Measurements from ENCODE around the gene RABL2B. TPM values are rescaled to one million over a fixed set of nuclear protein-coding genes. Genes with fewer than 3 reads are reported as not detected.

Gene RABL2B
- total RNA-seq, 2 donors from 2014 or later = 4.3 to 9.9 TPM

DNA sequence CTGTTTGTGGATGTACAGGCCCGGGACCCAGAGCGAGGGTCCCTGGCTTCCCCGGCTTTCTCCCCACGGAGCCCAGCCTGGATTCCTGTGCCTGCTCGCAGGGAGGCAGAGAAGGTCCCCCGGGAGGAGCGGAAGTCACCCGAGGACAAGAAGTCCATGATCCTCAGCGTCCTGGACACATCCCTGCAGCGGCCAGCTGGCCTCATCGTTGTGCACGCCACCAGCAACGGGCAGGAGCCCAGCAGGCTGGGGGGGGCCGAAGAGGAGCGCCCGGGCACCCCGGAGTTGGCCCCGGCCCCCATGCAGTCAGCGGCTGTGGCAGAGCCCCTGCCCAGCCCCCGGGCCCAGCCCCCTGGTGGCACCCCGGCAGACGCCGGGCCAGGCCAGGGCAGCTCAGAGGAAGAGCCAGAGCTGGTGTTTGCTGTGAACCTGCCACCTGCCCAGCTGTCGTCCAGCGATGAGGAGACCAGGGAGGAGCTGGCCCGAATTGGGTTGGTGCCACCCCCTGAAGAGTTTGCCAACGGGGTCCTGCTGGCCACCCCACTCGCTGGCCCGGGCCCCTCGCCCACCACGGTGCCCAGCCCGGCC, 62.1 kb downstream of the RABL2B start:
- Histone ChIP-seq H3K4me1 (peaks cover 0 to 22% of the 10 kb centered on the region in 2 donors), H3K9me3 (no peaks in the 10 kb centered on the region), H3K27me3 (peaks cover 0 to 2% of the 10 kb centered on the region in 2 donors), H3K27ac (no peak overlapping the region), H3K4me3 (no peak overlapping the region), H3K36me3 (peaks cover 12% of the 10 kb centered on the region)
- DNase-seq (ENCODE audit: low spot score) = no peak
- TF ChIP-seq, protein P1, sequence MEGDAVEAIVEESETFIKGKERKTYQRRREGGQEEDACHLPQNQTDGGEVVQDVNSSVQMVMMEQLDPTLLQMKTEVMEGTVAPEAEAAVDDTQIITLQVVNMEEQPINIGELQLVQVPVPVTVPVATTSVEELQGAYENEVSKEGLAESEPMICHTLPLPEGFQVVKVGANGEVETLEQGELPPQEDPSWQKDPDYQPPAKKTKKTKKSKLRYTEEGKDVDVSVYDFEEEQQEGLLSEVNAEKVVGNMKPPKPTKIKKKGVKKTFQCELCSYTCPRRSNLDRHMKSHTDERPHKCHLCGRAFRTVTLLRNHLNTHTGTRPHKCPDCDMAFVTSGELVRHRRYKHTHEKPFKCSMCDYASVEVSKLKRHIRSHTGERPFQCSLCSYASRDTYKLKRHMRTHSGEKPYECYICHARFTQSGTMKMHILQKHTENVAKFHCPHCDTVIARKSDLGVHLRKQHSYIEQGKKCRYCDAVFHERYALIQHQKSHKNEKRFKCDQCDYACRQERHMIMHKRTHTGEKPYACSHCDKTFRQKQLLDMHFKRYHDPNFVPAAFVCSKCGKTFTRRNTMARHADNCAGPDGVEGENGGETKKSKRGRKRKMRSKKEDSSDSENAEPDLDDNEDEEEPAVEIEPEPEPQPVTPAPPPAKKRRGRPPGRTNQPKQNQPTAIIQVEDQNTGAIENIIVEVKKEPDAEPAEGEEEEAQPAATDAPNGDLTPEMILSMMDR (IDR thresholded peaks at IDR 0.05) = no peak

GRCh38 chr22:50720301-50721256, 62.9 kb downstream of the RABL2B start:
- H3K27ac ChIP-seq = no peak overlapping the region
- H3K27me3 ChIP-seq = peaks cover 0 to 2% of the 10 kb centered on the region in 2 donors
- no peaks in the 10 kb centered on the region for H3K9me3 ChIP-seq
- no peak for DNase-seq (ENCODE audit: low spot score)
- H3K4me1 ChIP-seq = peaks cover 0 to 19% of the 10 kb centered on the region in 2 donors
- peaks cover 11% of the 10 kb centered on the region for H3K36me3 ChIP-seq
- TF ChIP-seq, protein P1 (IDR thresholded peaks at IDR 0.05) = no peak
- peak overlapping the region in 1 of 2 donors; percentile 9 for H3K4me3 ChIP-seq

GRCh38 chr22:50719814-50720300, 63.6 kb downstream of the RABL2B start:
- Histone ChIP-seq H3K36me3 (peaks cover 11% of the 10 kb centered on the region), H3K27me3 (peaks cover 0 to 2% of the 10 kb centered on the region in 2 donors), H3K4me1 (peaks cover 0 to 19% of the 10 kb centered on the region in 2 donors), H3K4me3 (peak overlapping the region in 1 of 2 donors; percentile 9), H3K27ac (no peak overlapping the region), H3K9me3 (no peaks in the 10 kb centered on the region)
- TF ChIP-seq, protein P1 (IDR thresholded peaks at IDR 0.05) = no peak
- DNase-seq (ENCODE audit: low spot score) = no peak

- Histone ChIP-seq H3K4me1 (peaks cover 0 to 29% of the 10 kb centered on the region in 2 donors), H3K27ac (no peak overlapping the region), H3K4me3 (no peak overlapping the region), H3K9me3 (no peaks in the 10 kb centered on the region), H3K27me3 (peaks cover 0 to 2% of the 10 kb centered on the region in 2 donors), H3K36me3 (peaks cover 11% of the 10 kb centered on the region)
- TF ChIP-seq, protein P1 (IDR thresholded peaks at IDR 0.05) = no peak
- no peak for DNase-seq (ENCODE audit: low spot score)
These were observed 65.1 kb downstream of the RABL2B start for GRCh38 chr22:50718352-50718709.

DNA sequence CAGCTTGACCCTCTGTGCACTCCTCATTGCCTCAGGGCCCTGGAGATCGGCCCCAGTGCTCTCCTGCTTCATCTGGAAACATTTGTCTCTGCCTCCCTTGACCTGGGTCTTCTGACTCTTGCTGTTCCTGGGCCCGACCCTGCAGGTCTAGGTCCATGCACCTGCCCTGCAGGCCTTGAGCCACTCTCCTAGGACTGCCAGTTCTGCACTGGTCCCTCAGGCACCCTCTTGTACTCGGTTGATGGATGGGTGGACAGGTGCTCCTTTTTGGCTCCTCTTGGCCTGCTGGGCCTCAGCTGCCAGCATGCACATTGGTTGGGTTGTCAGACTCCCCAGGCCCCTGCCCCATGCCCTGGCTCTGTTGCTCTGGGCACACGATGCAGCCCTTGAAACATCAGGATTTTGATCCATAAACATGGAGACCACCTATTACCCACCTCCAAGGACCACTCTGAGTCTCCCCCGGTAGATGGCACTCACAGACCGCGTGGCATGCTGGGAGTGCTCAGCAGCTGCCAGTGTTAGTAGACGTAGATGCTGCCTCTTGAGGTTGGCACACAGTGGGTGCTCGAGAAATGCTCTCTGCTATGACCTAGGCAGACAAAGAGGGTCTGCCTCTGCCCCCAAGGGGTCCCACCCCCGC, 65.6 kb downstream of the RABL2B start:
- Histone ChIP-seq H3K27ac (no peak overlapping the region), H3K27me3 (peaks cover 0 to 2% of the 10 kb centered on the region in 2 donors), H3K4me1 (peaks cover 0 to 31% of the 10 kb centered on the region in 2 donors), H3K9me3 (no peaks in the 10 kb centered on the region), H3K36me3 (peaks cover 11% of the 10 kb centered on the region), H3K4me3 (no peak overlapping the region)
- DNase-seq (ENCODE audit: low spot score) = no peak
- TF ChIP-seq, protein P1 (IDR thresholded peaks at IDR 0.05) = no peak

Other genes starting within 250 kb of the RABL2B start
- gene KLHDC7B, start 237.7 kb downstream of the RABL2B start, total RNA-seq = not detected
- gene SYCE3, start 220.7 kb downstream of the RABL2B start, total RNA-seq = not detected
- 100 to 1,000 TPM; 184 to 281 TPM for gene CPT1B, start 205.2 kb downstream of the RABL2B start, total RNA-seq
- 10 to 100 TPM; 25.1 to 29.5 TPM for gene CHKB, start 200.8 kb downstream of the RABL2B start, total RNA-seq
- gene MAPK8IP2, start 182.8 kb downstream of the RABL2B start, total RNA-seq = under 1 TPM; 0.26 to 0.71 TPM
- gene ARSA, start 155.5 kb downstream of the RABL2B start, total RNA-seq = 10 to 100 TPM; 30.7 to 38.9 TPM
- gene SHANK3, start 110.8 kb downstream of the RABL2B start, total RNA-seq = 10 to 100 TPM in 1 of 2 donors, 1 to 10 TPM in 1; 8.2 to 12.3 TPM
- under 1 TPM in 1 of 2 donors, not detected in 1; 0.39 TPM for gene ACR, start 45.4 kb downstream of the RABL2B start, total RNA-seq